ENCODE data around the gene GABBR2.

Gene GABBR2

GRCh38 chr9:98363644-98364043 is 345.1 kb downstream of the GABBR2 start:
- DNase-seq, result no peak

GRCh38 chr9:98362624-98363252 is 346.0 kb downstream of the GABBR2 start:
- DNase-seq, result no peak

- no peak for DNase-seq
Observed at GRCh38 chr9:98361645-98362044, 347.1 kb downstream of the GABBR2 start.

- DNase-seq, result no peak
Observed at GRCh38 chr9:98360176-98360708, 348.5 kb downstream of the GABBR2 start.

GRCh38 chr9:98359569-98359968 is 349.2 kb downstream of the GABBR2 start:
- DNase-seq, result no peak

GRCh38 chr9:98357921-98358535 is 350.7 kb downstream of the GABBR2 start:
- DNase-seq, result no peak

- DNase-seq, result no peak
Observed at GRCh38 chr9:98356953-98357690, 351.6 kb downstream of the GABBR2 start.

- no peak for DNase-seq
Observed at GRCh38 chr9:98356326-98356725, 352.4 kb downstream of the GABBR2 start.

GRCh38 chr9:98351370-98351769 is 357.4 kb downstream of the GABBR2 start:
- no peak for DNase-seq

- DNase-seq, result no peak
Observed at GRCh38 chr9:98347642-98348041, 361.1 kb downstream of the GABBR2 start.

GRCh38 chr9:98345011-98345410 is 363.7 kb downstream of the GABBR2 start:
- no peak for DNase-seq

GRCh38 chr9:98344581-98344980 is 364.2 kb downstream of the GABBR2 start:
- no peak for DNase-seq

GRCh38 chr9:98342820-98343210 is 365.9 kb downstream of the GABBR2 start:
- no peak for DNase-seq

- no peak for DNase-seq
Observed at GRCh38 chr9:98342098-98342819, 366.5 kb downstream of the GABBR2 start.

GRCh38 chr9:98341157-98342097 is 367.3 kb downstream of the GABBR2 start:
- DNase-seq, result no peak

GRCh38 chr9:98339987-98340800 is 368.5 kb downstream of the GABBR2 start:
- no peak for DNase-seq

- DNase-seq, result no peak
Observed at GRCh38 chr9:98335661-98336060, 373.1 kb downstream of the GABBR2 start.

- DNase-seq, result peak; percentile 20
Observed at GRCh38 chr9:98334796-98335195, 373.9 kb downstream of the GABBR2 start.

- DNase-seq, result peak; percentile 3
Observed at GRCh38 chr9:98333703-98334582, 374.8 kb downstream of the GABBR2 start.

- DNase-seq, result no peak
Observed at GRCh38 chr9:98332405-98332831, 376.3 kb downstream of the GABBR2 start.

Data from MV-4-11 (cell line).